HepG2 (cell line): Measurements from ENCODE around the gene CRYBA1. TPM values are rescaled to one million over a fixed set of nuclear protein-coding genes. Genes with fewer than 3 reads are reported as not detected.
A peak's percentile ranks its signal among the peaks of the same experiment; 100 is the strongest.

Experiments
- AHDC1 ChIP-seq: sonication (generic); formaldehyde crosslinking; IDR thresholded peaks from 2 replicates; pipeline ENCODE4 v1.5.1; 2020; ENCODE audit warnings: mild to moderate bottlenecking, missing genetic modification reagents, borderline replicate concordance
- ATF5 ChIP-seq: sonication (generic); formaldehyde crosslinking; IDR thresholded peaks from 2 replicates; pipeline ENCODE4 v1.4.0; 2020; ENCODE audit warnings: mild to moderate bottlenecking, low read depth, missing genetic modification reagents
- ETS1 ChIP-seq: sonication (generic); formaldehyde crosslinking; IDR thresholded peaks from 2 replicates; pipeline ENCODE4 v1.4.0; 2020; ENCODE audit warnings: missing genetic modification reagents
- FOXA3 ChIP-seq: IDR thresholded peaks from 2 replicates; pipeline ENCODE4 v1.6.1; 2016; ENCODE audit warnings: missing genetic modification reagents, missing compliant biosample characterization
- IRF2 ChIP-seq: IDR thresholded peaks from 2 replicates; pipeline ENCODE4 v1.6.1; 2018; ENCODE audit warnings: missing genetic modification reagents, missing compliant biosample characterization
- MIER2 ChIP-seq: IDR thresholded peaks from 2 replicates; pipeline ENCODE4 v1.6.1; 2016; ENCODE audit warnings: missing biosample characterization, missing genetic modification reagents
- MYC ChIP-seq: sonication (generic); formaldehyde crosslinking; IDR thresholded peaks from 2 replicates; pipeline ENCODE4 v1.9.0; 2021; ENCODE audit warnings: missing genetic modification reagents, borderline replicate concordance
- MYPOP ChIP-seq: sonication (generic); formaldehyde crosslinking; IDR thresholded peaks from 2 replicates; pipeline ENCODE4 v1.8.1; 2023; ENCODE audit warnings: mild to moderate bottlenecking, moderate library complexity, missing genetic modification reagents
- NCOR1 ChIP-seq: fragments of 200-600 bp; sonication (generic); IDR thresholded peaks from 2 replicates; pipeline ENCODE4 v1.7.0; 2017; ENCODE audit warnings: antibody characterized with exemption, low read length, borderline replicate concordance
- NFE2L2 ChIP-seq: fragments of 150-350 bp; IDR thresholded peaks from 2 replicates; pipeline ENCODE4 v1.6.1; 2014; ENCODE audit warnings: low read length
- SAP130 ChIP-seq: IDR thresholded peaks from 2 replicates; pipeline ENCODE4 v1.6.1; 2016; ENCODE audit warnings: low read depth
- XRCC5 ChIP-seq: fragments of 200-400 bp; formaldehyde crosslinking; optimal IDR thresholded peaks from 2 replicates; pipeline ENCODE3; 2017; ENCODE audit warnings: mild to moderate bottlenecking, low read length
- ZKSCAN8 ChIP-seq: IDR thresholded peaks from 2 replicates; pipeline ENCODE4 v1.6.1; 2016; ENCODE audit warnings: borderline replicate concordance, missing genetic modification reagents, missing compliant biosample characterization
- ZNF260 ChIP-seq: sonication (generic); formaldehyde crosslinking; IDR thresholded peaks from 2 replicates; pipeline ENCODE4 v1.4.0; 2020; ENCODE audit warnings: missing genetic modification reagents, low read depth, mild to moderate bottlenecking, borderline replicate concordance
- ZNF335 ChIP-seq: sonication (generic); formaldehyde crosslinking; IDR thresholded peaks from 2 replicates; pipeline ENCODE4 v1.4.0; 2020; ENCODE audit warnings: missing genetic modification reagents
- ZNF354B ChIP-seq: sonication (generic); formaldehyde crosslinking; IDR thresholded peaks from 2 replicates; pipeline ENCODE4 v1.8.0; 2022; ENCODE audit warnings: mild to moderate bottlenecking, missing genetic modification reagents
- ZNF484 ChIP-seq: sonication (generic); formaldehyde crosslinking; IDR thresholded peaks from 2 replicates; pipeline ENCODE4 v1.5.1; 2020; ENCODE audit warnings: mild to moderate bottlenecking, low read depth, missing genetic modification reagents, borderline replicate concordance
- ZNF639 ChIP-seq: conservative IDR thresholded peaks from 2 replicates; pipeline ENCODE4 v1.6.1; 2018; ENCODE audit warnings: missing genetic modification reagents
- ZNF737 ChIP-seq: sonication (generic); formaldehyde crosslinking; IDR thresholded peaks from 2 replicates; pipeline ENCODE4 v1.5.0; 2020; ENCODE audit warnings: missing genetic modification reagents, mild to moderate bottlenecking, borderline replicate concordance
- ZNF841 ChIP-seq: sonication (generic); formaldehyde crosslinking; IDR thresholded peaks from 2 replicates; pipeline ENCODE4 v1.8.1; 2023; ENCODE audit warnings: missing genetic modification reagents, borderline replicate concordance
- polyA plus RNA-seq, 8 experiments: library from polyadenylated mRNA; depleted of rRNA in 3 of 8; stranded (reverse) in 7 of 8; unstranded in 1 of 8; fragments of >200 nt; fragmentation: Illumina TruSeq in 4 of 8; extraction: Trizol in 4 of 8; gene quantifications; 2 replicates each; pipeline versions ENCODE4 v1.2.1 to v1.2.3, GENCODE V29; 2011 to 2016; ENCODE audit warnings: low read depth in 4 of 8, missing spikeins in 1 of 8, mixed read lengths in 1 of 8; ENCODE audit not compliant: insufficient read depth in 1 of 8
- total RNA-seq, 5 experiments: library from RNA; depleted of rRNA; stranded (reverse); fragments of >200 nt; fragmentation: Illumina TruSeq; extraction: Trizol; gene quantifications; 2 replicates each; pipeline ENCODE4 v1.2.3, GENCODE V29; 2016; ENCODE audit warnings: low read depth in 1 of 5

The CRYBA1 gene
- total and polyA plus RNA-seq, 2 of the 13 experiments (the other 11 are each of a cell fraction or from before 2014, with no cell fraction given): not detected

- TF ChIP-seq AHDC1 (CRISPR knock-in tag) (0 out of 2 replicates have a peak, but pooled peaks have one; percentile 28), ETS1 (CRISPR knock-in tag) (no peak), FOXA3 (CRISPR knock-in tag) (no peak), ATF5 (CRISPR knock-in tag) (no peak), ZNF737 (no peak), MIER2 (CRISPR knock-in tag) (no peak), MYC (CRISPR knock-in tag) (no peak), ZNF484 (CRISPR knock-in tag) (no peak), MYPOP (CRISPR knock-in tag) (no peak), NFE2L2 (no peak), ZNF335 (CRISPR knock-in tag) (no peak), XRCC5 (no peak), ZNF639 (CRISPR knock-in tag) (no peak), NCOR1 (no peak), ZNF841 (CRISPR knock-in tag) (0 out of 2 replicates have a peak, but pooled peaks have one; percentile 36), ZNF354B (no peak), IRF2 (CRISPR knock-in tag) (no peak), ZNF260 (no peak), ZKSCAN8 (CRISPR knock-in tag) (0 out of 2 replicates have a peak, but pooled peaks have one; percentile 6), SAP130 (no peak)
These were observed 47.9 kb downstream of the CRYBA1 start (continued) for GRCh38 chr17:29294580-29294900.
